Endodermal cell (in vitro differentiated cells): ENCODE results near the gene PLEKHA6. TPM values are rescaled to one million over a fixed set of nuclear protein-coding genes. Genes with fewer than 3 reads are reported as not detected.

ENCODE experiments used
- DNase-seq: peaks from one replicate; pipeline ENCODE4 v3.0.0-alpha.2; 2017
- H3K27ac ChIP-seq: 2 replicates; pipeline ENCODE4 v1.5.1; 2013; ENCODE audit warnings: mild to moderate bottlenecking, low read depth, low read length, moderate library complexity
- H3K27me3 ChIP-seq: 2 replicates; pipeline ENCODE4 v1.6.1; 2013; ENCODE audit warnings: mild to moderate bottlenecking, low read length, moderate library complexity; ENCODE audit not compliant: insufficient read depth, control insufficient read depth, poor library complexity, severe bottlenecking
- H3K36me3 ChIP-seq: 2 replicates; pipeline ENCODE4 v1.7.0; 2013; ENCODE audit warnings: mild to moderate bottlenecking, low read length, moderate library complexity; ENCODE audit not compliant: control insufficient read depth, insufficient read depth
- H3K4me1 ChIP-seq: one replicate; pipeline ENCODE4 v1.7.0; 2013; ENCODE audit warnings: low read length; ENCODE audit not compliant: control insufficient read depth, insufficient read depth
- H3K4me3 ChIP-seq: 2 replicates; pipeline ENCODE4 v1.5.1; 2013; ENCODE audit warnings: mild to moderate bottlenecking, low read length, moderate library complexity
- H3K9ac ChIP-seq: 2 replicates; pipeline ENCODE4 v1.6.1; 2013; ENCODE audit warnings: mild to moderate bottlenecking, low read length, moderate library complexity; ENCODE audit not compliant: poor library complexity, severe bottlenecking; ENCODE audit errors: extremely low read depth
- H3K9me3 ChIP-seq: 2 replicates; pipeline ENCODE4 v1.6.1; 2013; ENCODE audit warnings: mild to moderate bottlenecking, low read length, moderate library complexity; ENCODE audit not compliant: control insufficient read depth
- H3K27ac Mint-ChIP-seq: 2 replicates; pipeline ENCODE4 v1.8.0; 2020; ENCODE audit warnings: mixed read lengths
- H3K27me3 Mint-ChIP-seq: 2 replicates; pipeline ENCODE4 v1.8.0; 2021; ENCODE audit warnings: mild to moderate bottlenecking, mixed read lengths; ENCODE audit not compliant: insufficient read depth
- H3K36me3 Mint-ChIP-seq: 2 replicates; pipeline ENCODE4 v1.8.0; 2020; ENCODE audit warnings: low read depth, mixed read lengths
- H3K4me1 Mint-ChIP-seq: 2 replicates; pipeline ENCODE4 v1.8.0; 2020; ENCODE audit warnings: mixed read lengths
- H3K4me3 Mint-ChIP-seq: 2 replicates; pipeline ENCODE4 v1.8.0; 2020; ENCODE audit warnings: mild to moderate bottlenecking, moderate library complexity, mixed read lengths
- H3K9me3 Mint-ChIP-seq: 2 replicates; pipeline ENCODE4 v1.8.0; 2020; ENCODE audit warnings: mild to moderate bottlenecking, mixed read lengths
- CTCF ChIP-seq: fragments of 200-600 bp; sonication (generic); conservative IDR thresholded peaks from 2 replicates; pipeline ENCODE4 v1.5.0; 2021; ENCODE audit warnings: antibody characterized with exemption, mild to moderate bottlenecking
- WGBS, 2 experiments: methylation state at CpG; one replicate each; pipeline versions ENCODE4 v1.1.5 to v1.1.7; 2013; ENCODE audit warnings: missing lambda C conversion rate in 2 of 2, mixed read lengths in 1 of 2; ENCODE audit not compliant: insufficient coverage in 1 of 2, insufficient read length in 1 of 2; 5-methylcytosine and 5-hydroxymethylcytosine counted together
- total RNA-seq, 2 donors: library from RNA; stranded (reverse); fragmentation: NEBNext Ultra II Directional in 1 of 2; extraction: Animal tissue kit (Norgen Biotek cat#: 25700) in 1 of 2; gene quantifications; 2 replicates in 1 of 2; 3 replicates in 1 of 2; pipeline ENCODE4 v1.2.1, GENCODE V29; 2021

PLEKHA6 gene
- total RNA-seq, 2 donors from 2014 or later, result 37.0 to 43.3 TPM

- H3K36me3 ChIP-seq, result no peaks in the 10 kb centered on the region
- peak; percentile 19 for TF ChIP-seq CTCF
- no peak overlapping the region for H3K27ac ChIP-seq
- no peaks in the 10 kb centered on the region for H3K27me3 ChIP-seq
- H3K9ac ChIP-seq, result no peak overlapping the region
- no peak for DNase-seq
- peaks cover 3% of the 10 kb centered on the region for H3K36me3 Mint-ChIP-seq
- H3K9me3 ChIP-seq, result no peaks in the 10 kb centered on the region
- H3K4me3 Mint-ChIP-seq, result peak overlapping the region; percentile 69
- H3K27me3 Mint-ChIP-seq, result peaks cover 3% of the 10 kb centered on the region
- peak overlapping the region; percentile 55 for H3K4me3 ChIP-seq
- WGBS, 2 experiments, result 59% methylated on average over 8 of the region's 8 CpGs; no CpG with 5 or more reads in 1 of the 2 experiments
- peak overlapping the region; percentile 86 for H3K27ac Mint-ChIP-seq
- no peaks in the 10 kb centered on the region for H3K9me3 Mint-ChIP-seq
- H3K4me1 Mint-ChIP-seq, result peaks cover 52% of the 10 kb centered on the region
- peaks cover 21% of the 10 kb centered on the region for H3K4me1 ChIP-seq
Observed at GRCh38 chr1:204286831-204287421, 72.8 kb downstream of the PLEKHA6 start.

GRCh38 chr1:204286315-204286714 is 73.4 kb downstream of the PLEKHA6 start:
- H3K27ac Mint-ChIP-seq, result peak overlapping the region; percentile 84
- 95 to 97% methylated on average over 5 of the region's 5 CpGs for WGBS, 2 experiments
- H3K4me3 Mint-ChIP-seq, result peak overlapping the region; percentile 69
- peak overlapping the region; percentile 55 for H3K4me3 ChIP-seq
- H3K9ac ChIP-seq, result no peak overlapping the region
- H3K27ac ChIP-seq, result no peak overlapping the region
- peaks cover 57% of the 10 kb centered on the region for H3K4me1 Mint-ChIP-seq
- H3K4me1 ChIP-seq, result peaks cover 21% of the 10 kb centered on the region
- peaks cover 8% of the 10 kb centered on the region for H3K36me3 Mint-ChIP-seq
- no peaks in the 10 kb centered on the region for H3K9me3 Mint-ChIP-seq
- DNase-seq, result no peak
- H3K36me3 ChIP-seq, result no peaks in the 10 kb centered on the region
- no peaks in the 10 kb centered on the region for H3K9me3 ChIP-seq
- peaks cover 3% of the 10 kb centered on the region for H3K27me3 Mint-ChIP-seq
- no peaks in the 10 kb centered on the region for H3K27me3 ChIP-seq
- no peak for TF ChIP-seq CTCF

GRCh38 chr1:204285436-204286305 is 74.1 kb downstream of the PLEKHA6 start:
- 83 to 84% methylated on average over 6 to 12 of the region's 13 CpGs for WGBS, 2 experiments
- Mint-ChIP-seq H3K36me3 (peaks cover 11% of the 10 kb centered on the region), H3K4me1 (peaks cover 59% of the 10 kb centered on the region), H3K4me3 (peak overlapping the region; percentile 69), H3K27ac (peak overlapping the region; percentile 84), H3K9me3 (no peaks in the 10 kb centered on the region), H3K27me3 (peaks cover 3% of the 10 kb centered on the region)
- Histone ChIP-seq H3K36me3 (no peaks in the 10 kb centered on the region), H3K27me3 (no peaks in the 10 kb centered on the region), H3K9ac (no peak overlapping the region), H3K9me3 (no peaks in the 10 kb centered on the region), H3K27ac (no peak overlapping the region), H3K4me3 (no peak overlapping the region), H3K4me1 (peaks cover 21% of the 10 kb centered on the region)
- no peak for TF ChIP-seq CTCF
- DNase-seq, result no peak
